Activated T-cell treated with anti-CD3 and anti-CD28 coated beads, Interleukin-2, amount 50 U/mL, for 72 hours (primary cell): ENCODE data around the gene NXPE1. TPM values are rescaled to one million over a fixed set of nuclear protein-coding genes. Genes with fewer than 3 reads are reported as not detected.
"Not testable (repeated sequence)": the region's sequence is repeated elsewhere in the genome, so short reads cannot be mapped to it uniquely, and the experiment has no call there.

Source experiments
- ATAC-seq, 2 donors: fragments of 150-1000 bp; cut with Tn5 transposase; replicated peaks in 1 of 2; 2 replicates each; pipeline ENCODE4 v1.10.0; 2021; ENCODE audit warnings: moderate library complexity in 2 of 2, mild to moderate bottlenecking in 1 of 2
- DNase-seq, 2 donors: peaks; one replicate each; pipeline ENCODE4 v3.0.0; 2021 to 2022; ENCODE audit warnings: mixed read lengths in 1 of 2
- H3K27ac Mint-ChIP-seq: one replicate; pipeline ENCODE4 v1.8.0; 2022; ENCODE audit warnings: mild to moderate bottlenecking, moderate library complexity, mixed read lengths
- H3K27me3 Mint-ChIP-seq: one replicate; pipeline ENCODE4 v1.8.0; 2022; ENCODE audit warnings: low read depth, mixed read lengths
- H3K36me3 Mint-ChIP-seq, 2 donors: one replicate each; pipeline ENCODE4 v1.8.0; 2022; ENCODE audit warnings: mixed read lengths in 2 of 2, mild to moderate bottlenecking in 1 of 2; ENCODE audit not compliant: insufficient read depth in 2 of 2
- H3K4me1 Mint-ChIP-seq: one replicate; pipeline ENCODE4 v1.8.0; 2022; ENCODE audit warnings: low read depth, mixed read lengths
- H3K4me3 Mint-ChIP-seq, 2 donors: one replicate each; pipeline ENCODE4 v1.8.0; 2022; ENCODE audit warnings: mild to moderate bottlenecking in 2 of 2, mixed read lengths in 2 of 2, moderate library complexity in 2 of 2
- H3K9me3 Mint-ChIP-seq, 2 donors: one replicate each; pipeline ENCODE4 v1.8.0; 2022; ENCODE audit warnings: mixed read lengths in 2 of 2
- total RNA-seq, 2 donors: library from RNA; stranded (reverse); gene quantifications; one replicate each; pipeline ENCODE4 v1.2.3, GENCODE V29; 2022

NXPE1 gene
- total RNA-seq: not detected

- no peak within 1 kb of the TSS for H3K4me3 Mint-ChIP-seq
- no peaks in the 10 kb centered on the region for H3K9me3 Mint-ChIP-seq
- ATAC-seq: no peak
- no peak within 1 kb of the TSS for H3K27ac Mint-ChIP-seq
- H3K4me1 Mint-ChIP-seq: peaks cover 10% of the 10 kb centered on the region
- H3K27me3 Mint-ChIP-seq: peaks cover 8% of the 10 kb centered on the region
- no peaks in the 10 kb centered on the region for H3K36me3 Mint-ChIP-seq
- DNase-seq: no peak
Measured at GRCh38 chr11:114559425-114560310, at the start of gene NXPE1. Gene NXPE1 (minus strand): TSS chr11:114559881. CDS start chr11:114551201, 8,680 bp downstream.

- H3K9me3 Mint-ChIP-seq: peaks cover 0 to 2% of the 10 kb centered on the region in 2 donors
- no peak overlapping the region for H3K27ac Mint-ChIP-seq
- H3K27me3 Mint-ChIP-seq: no peaks in the 10 kb centered on the region
- ATAC-seq (no peak), DNase-seq (no peak)
- no peak overlapping the region for H3K4me3 Mint-ChIP-seq
- no peaks in the 10 kb centered on the region for H3K4me1 Mint-ChIP-seq
- no peaks in the 10 kb centered on the region for H3K36me3 Mint-ChIP-seq
Measured at GRCh38 chr11:114609429-114609828, 49.7 kb upstream of the NXPE1 start.

- not testable (repeated sequence) for DNase-seq, ATAC-seq, H3K27ac Mint-ChIP-seq, H3K9me3 Mint-ChIP-seq, H3K4me1 Mint-ChIP-seq, H3K36me3 Mint-ChIP-seq, H3K4me3 Mint-ChIP-seq, H3K27me3 Mint-ChIP-seq
Measured at GRCh38 chr11:114608605-114609004, 48.9 kb upstream of the NXPE1 start.

GRCh38 chr11:114607753-114608459, 48.2 kb upstream of the NXPE1 start:
- H3K36me3 Mint-ChIP-seq: no peaks in the 10 kb centered on the region

GRCh38 chr11:114606802-114607075, 47.1 kb upstream of the NXPE1 start:
- not testable (repeated sequence) for H3K4me1 Mint-ChIP-seq, H3K4me3 Mint-ChIP-seq, H3K27ac Mint-ChIP-seq, H3K9me3 Mint-ChIP-seq, ATAC-seq, H3K36me3 Mint-ChIP-seq, DNase-seq, H3K27me3 Mint-ChIP-seq

More at GRCh38 chr11:114607753-114608459, 48.2 kb upstream of the NXPE1 start:
- DNase-seq: no peak
- Mint-ChIP-seq H3K4me3 (no peak overlapping the region), H3K9me3 (peaks cover 0 to 2% of the 10 kb centered on the region in 2 donors), H3K27me3 (no peaks in the 10 kb centered on the region), H3K27ac (no peak overlapping the region), H3K4me1 (no peaks in the 10 kb centered on the region)
- no peak for ATAC-seq

GRCh38 chr11:114606003-114606801, 46.5 kb upstream of the NXPE1 start:
- Mint-ChIP-seq H3K4me1 (no peaks in the 10 kb centered on the region), H3K9me3 (peaks cover 0 to 2% of the 10 kb centered on the region in 2 donors), H3K36me3 (no peaks in the 10 kb centered on the region), H3K27me3 (no peaks in the 10 kb centered on the region), H3K4me3 (no peak overlapping the region), H3K27ac (no peak overlapping the region)
- DNase-seq (no peak), ATAC-seq (no peak)

- Mint-ChIP-seq H3K36me3 (no peaks in the 10 kb centered on the region), H3K4me1 (no peaks in the 10 kb centered on the region), H3K4me3 (no peak overlapping the region), H3K9me3 (peaks cover 0 to 2% of the 10 kb centered on the region in 2 donors), H3K27me3 (no peaks in the 10 kb centered on the region), H3K27ac (no peak overlapping the region)
- DNase-seq: no peak
- ATAC-seq: no peak
Measured at GRCh38 chr11:114605370-114605769, 45.7 kb upstream of the NXPE1 start.

GRCh38 chr11:114604886-114605285, 45.2 kb upstream of the NXPE1 start:
- Mint-ChIP-seq H3K4me1 (no peaks in the 10 kb centered on the region), H3K36me3 (no peaks in the 10 kb centered on the region), H3K4me3 (no peak overlapping the region), H3K27me3 (no peaks in the 10 kb centered on the region), H3K9me3 (peaks cover 0 to 2% of the 10 kb centered on the region in 2 donors), H3K27ac (no peak overlapping the region)
- no peak for DNase-seq
- no peak for ATAC-seq

- Mint-ChIP-seq H3K36me3 (no peaks in the 10 kb centered on the region), H3K4me1 (no peaks in the 10 kb centered on the region), H3K27me3 (no peaks in the 10 kb centered on the region), H3K4me3 (no peak overlapping the region), H3K9me3 (peaks cover 0 to 2% of the 10 kb centered on the region in 2 donors), H3K27ac (no peak overlapping the region)
- ATAC-seq (no peak), DNase-seq (no peak)
Measured at GRCh38 chr11:114604179-114604813, 44.6 kb upstream of the NXPE1 start.

- H3K27ac Mint-ChIP-seq, H3K9me3 Mint-ChIP-seq, H3K4me3 Mint-ChIP-seq, H3K4me1 Mint-ChIP-seq, DNase-seq, ATAC-seq, H3K27me3 Mint-ChIP-seq, H3K36me3 Mint-ChIP-seq: not testable (repeated sequence)
Measured at GRCh38 chr11:114603151-114603550, 43.5 kb upstream of the NXPE1 start.

GRCh38 chr11:114598461-114598860, 38.8 kb upstream of the NXPE1 start:
- Mint-ChIP-seq H3K36me3 (no peaks in the 10 kb centered on the region), H3K27ac (no peak overlapping the region), H3K27me3 (peaks cover 9% of the 10 kb centered on the region), H3K4me1 (no peaks in the 10 kb centered on the region), H3K4me3 (no peak overlapping the region), H3K9me3 (no peaks in the 10 kb centered on the region)
- DNase-seq: no peak
- ATAC-seq: no peak

- ATAC-seq (no peak), DNase-seq (no peak)
- H3K4me3 Mint-ChIP-seq: no peak overlapping the region
- H3K27ac Mint-ChIP-seq: no peak overlapping the region
- no peaks in the 10 kb centered on the region for H3K36me3 Mint-ChIP-seq
- no peaks in the 10 kb centered on the region for H3K4me1 Mint-ChIP-seq
- peaks cover 9% of the 10 kb centered on the region for H3K27me3 Mint-ChIP-seq
- H3K9me3 Mint-ChIP-seq: no peaks in the 10 kb centered on the region
Measured at GRCh38 chr11:114596175-114596919, 36.7 kb upstream of the NXPE1 start.
